WTC11 (cell line): ENCODE measurements around the gene STON1. TPM values are rescaled to one million over a fixed set of nuclear protein-coding genes. Genes with fewer than 3 reads are reported as not detected.

Experiments
- ATAC-seq: fragments of 200-7000 bp; cut with Tn5 transposase; 2 replicates; pipeline ENCODE4 v1.10.0; 2021; ENCODE audit warnings: mild to moderate bottlenecking, moderate library complexity
- CTCF ChIA-PET: fragments of 300-600 bp; sonication (Branson Sonifier 250); formaldehyde crosslinking; loops from one replicate; lab custom pipeline; 2021; ENCODE audit warnings: antibody characterized with exemption; lab: Charles Lee
- POLR2A ChIA-PET: fragments of 350-600 bp; sonication (Branson Sonifier 250); formaldehyde crosslinking; loops from one replicate; lab custom pipeline; 2021; ENCODE audit warnings: antibody characterized with exemption; lab: Charles Lee
- DNase-seq: peaks from one replicate; pipeline ENCODE4 v3.0.0; 2021; ENCODE audit warnings: low spot score
- H3K27ac Mint-ChIP-seq: 2 replicates; pipeline ENCODE4 v1.8.0; 2021; ENCODE audit warnings: mixed read lengths
- H3K27me3 Mint-ChIP-seq: 2 replicates; pipeline ENCODE4 v1.8.0; 2021; ENCODE audit warnings: low read depth, mild to moderate bottlenecking, moderate library complexity, mixed read lengths
- H3K36me3 Mint-ChIP-seq: 2 replicates; pipeline ENCODE4 v1.8.0; 2021; ENCODE audit warnings: mixed read lengths
- H3K4me1 Mint-ChIP-seq: 2 replicates; pipeline ENCODE4 v1.8.0; 2022; ENCODE audit warnings: mixed read lengths
- H3K4me3 Mint-ChIP-seq: 2 replicates; pipeline ENCODE4 v1.8.0; 2021; ENCODE audit warnings: mild to moderate bottlenecking, moderate library complexity, mixed read lengths
- H3K9me3 Mint-ChIP-seq: 2 replicates; pipeline ENCODE4 v1.8.0; 2021; ENCODE audit warnings: mixed read lengths
- CREB1 ChIP-seq: sonication (generic); formaldehyde crosslinking; IDR thresholded peaks from 2 replicates; pipeline ENCODE4 v1.8.0; 2023; ENCODE audit warnings: mild to moderate bottlenecking, missing genetic modification reagents
- ESRRA ChIP-seq: sonication (generic); formaldehyde crosslinking; IDR thresholded peaks from 2 replicates; pipeline ENCODE4 v1.8.1; 2022; ENCODE audit warnings: mild to moderate bottlenecking, missing genetic modification reagents, borderline replicate concordance
- ETV6 ChIP-seq: sonication (generic); formaldehyde crosslinking; IDR thresholded peaks from 2 replicates; pipeline ENCODE4 v1.8.1; 2022; ENCODE audit warnings: mild to moderate bottlenecking, missing genetic modification reagents
- FOXP1 ChIP-seq: sonication (generic); formaldehyde crosslinking; IDR thresholded peaks from 2 replicates; pipeline ENCODE4 v1.8.0; 2022; ENCODE audit warnings: missing genetic modification reagents, mild to moderate bottlenecking, moderate library complexity, borderline replicate concordance
- GRHL2 ChIP-seq: fragments of 250-450 bp; sonication (Bioruptor Pico); IDR thresholded peaks from 2 replicates; pipeline ENCODE4 v1.8.0; 2022; ENCODE audit warnings: mild to moderate bottlenecking, moderate library complexity; ENCODE audit not compliant: insufficient replicate concordance, severe bottlenecking
- GTF2I ChIP-seq: fragments of 250-450 bp; sonication (Bioruptor Pico); conservative IDR thresholded peaks from 2 replicates; pipeline ENCODE4 v1.4.0; 2021; ENCODE audit warnings: mild to moderate bottlenecking
- MYBL2 ChIP-seq: sonication (generic); formaldehyde crosslinking; IDR thresholded peaks from 2 replicates; pipeline ENCODE4 v1.8.1; 2023; ENCODE audit warnings: mild to moderate bottlenecking, moderate library complexity, missing genetic modification reagents
- NFATC4 ChIP-seq: fragments of 250-450 bp; sonication (Bioruptor Pico); IDR thresholded peaks from 2 replicates; pipeline ENCODE4 v1.9.0; 2021; ENCODE audit warnings: mild to moderate bottlenecking
- NR2C2 ChIP-seq: sonication (generic); formaldehyde crosslinking; IDR thresholded peaks from 2 replicates; pipeline ENCODE4 v1.8.0; 2022; ENCODE audit warnings: mild to moderate bottlenecking, missing genetic modification reagents
- NR3C1 ChIP-seq: sonication (generic); formaldehyde crosslinking; conservative IDR thresholded peaks from 2 replicates; pipeline ENCODE4 v1.8.1; 2023; ENCODE audit warnings: low read depth, mild to moderate bottlenecking, missing genetic modification reagents
- RORB ChIP-seq: fragments of 250-450 bp; sonication (Bioruptor Pico); IDR thresholded peaks from 2 replicates; pipeline ENCODE4 v1.9.0; 2021; ENCODE audit warnings: mild to moderate bottlenecking
- SMAD3 ChIP-seq: sonication (generic); formaldehyde crosslinking; IDR thresholded peaks from 2 replicates; pipeline ENCODE4 v1.8.0; 2022; ENCODE audit warnings: missing genetic modification reagents, mild to moderate bottlenecking, borderline replicate concordance
- SP1 ChIP-seq: sonication (generic); formaldehyde crosslinking; conservative IDR thresholded peaks from 2 replicates; pipeline ENCODE4 v1.8.1; 2022; ENCODE audit warnings: missing genetic modification reagents
- TCF7 ChIP-seq: sonication (generic); formaldehyde crosslinking; IDR thresholded peaks from 2 replicates; pipeline ENCODE4 v1.8.0; 2022; ENCODE audit warnings: mild to moderate bottlenecking, low read depth, missing genetic modification reagents, moderate library complexity
- TEAD4 ChIP-seq: sonication (generic); formaldehyde crosslinking; IDR thresholded peaks from 2 replicates; pipeline ENCODE4 v1.8.0; 2022; ENCODE audit warnings: mild to moderate bottlenecking, missing genetic modification reagents
- ZNF317 ChIP-seq: sonication (generic); formaldehyde crosslinking; IDR thresholded peaks from 2 replicates; pipeline ENCODE4 v1.8.1; 2023; ENCODE audit warnings: low read depth, mild to moderate bottlenecking, moderate library complexity, missing genetic modification reagents, borderline replicate concordance
- ZNF416 ChIP-seq: fragments of 250-450 bp; sonication (Bioruptor Pico); IDR thresholded peaks from 2 replicates; pipeline ENCODE4 v1.9.0; 2021; ENCODE audit warnings: mild to moderate bottlenecking, inconsistent platforms
- ZNF671 ChIP-seq: fragments of 250-450 bp; sonication (Bioruptor Pico); IDR thresholded peaks from 2 replicates; pipeline ENCODE4 v1.8.0; 2021; ENCODE audit warnings: mild to moderate bottlenecking
- total RNA-seq: library from RNA; stranded (reverse); gene quantifications from 3 replicates; pipeline ENCODE4 v1.2.3, GENCODE V29; 2021
- TF ChIP-seq, protein P1 (sequence below): sonication (generic); formaldehyde crosslinking; IDR thresholded peaks from 2 replicates; pipeline ENCODE4 v1.8.1; 2023; ENCODE audit warnings: mild to moderate bottlenecking, missing genetic modification reagents, borderline replicate concordance
- TF ChIP-seq, protein P2 (sequence below): sonication (generic); formaldehyde crosslinking; IDR thresholded peaks from 2 replicates; pipeline ENCODE4 v1.8.1; 2023; ENCODE audit warnings: mild to moderate bottlenecking, moderate library complexity, missing genetic modification reagents
- TF ChIP-seq, protein P3 (sequence below): sonication (generic); formaldehyde crosslinking; IDR thresholded peaks from 2 replicates; pipeline ENCODE4 v1.8.0; 2022; ENCODE audit warnings: mild to moderate bottlenecking, missing genetic modification reagents
- TF ChIP-seq, protein P4 (sequence below): sonication (generic); formaldehyde crosslinking; conservative IDR thresholded peaks from 2 replicates; pipeline ENCODE4 v1.8.1; 2022; ENCODE audit warnings: mild to moderate bottlenecking, missing genetic modification reagents
- TF ChIP-seq, protein P5 (sequence below): sonication (generic); formaldehyde crosslinking; IDR thresholded peaks from 2 replicates; pipeline ENCODE4 v1.8.1; 2022; ENCODE audit warnings: low read depth, missing genetic modification reagents, borderline replicate concordance
- TF ChIP-seq, protein P6 (sequence below): sonication (generic); formaldehyde crosslinking; IDR thresholded peaks from 2 replicates; pipeline ENCODE4 v1.8.1; 2023; ENCODE audit warnings: mild to moderate bottlenecking, missing genetic modification reagents
- TF ChIP-seq, protein P7 (sequence below): fragments of 250-450 bp; sonication (Bioruptor Pico); conservative IDR thresholded peaks from 2 replicates; pipeline ENCODE4 v1.9.0; 2021; ENCODE audit warnings: mild to moderate bottlenecking
- TF ChIP-seq, protein P8 (sequence below): fragments of 250-450 bp; sonication (Bioruptor Pico); IDR thresholded peaks from 2 replicates; pipeline ENCODE4 v1.8.0; 2021; ENCODE audit warnings: mild to moderate bottlenecking

Gene STON1
- total RNA-seq, 1 experiment from 2014 or later, result 11.0 TPM

DNA sequence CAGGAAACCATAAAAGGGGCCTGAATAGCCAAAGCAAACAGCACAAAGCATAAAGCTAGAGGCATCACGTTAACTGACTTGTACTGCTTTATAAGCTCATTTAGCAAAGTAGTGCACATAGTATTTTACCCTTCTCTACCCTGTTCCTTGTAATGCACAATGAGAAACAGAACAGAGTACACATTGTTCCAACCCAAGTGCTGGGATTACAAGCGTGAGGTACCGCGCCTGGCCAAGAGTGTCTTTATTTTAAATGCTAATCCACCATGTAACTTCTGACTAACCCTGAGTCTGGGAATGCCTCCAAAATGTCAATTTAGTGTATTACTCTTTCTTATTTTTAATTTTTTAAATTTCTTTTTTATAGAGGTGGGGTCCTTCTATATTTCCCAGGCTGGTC lies 46.4 kb upstream of the STON1 start:
- ATAC-seq, result no peak
- ChIA-PET CTCF (no interaction called here), POLR2A (no interaction called here)

DNA sequence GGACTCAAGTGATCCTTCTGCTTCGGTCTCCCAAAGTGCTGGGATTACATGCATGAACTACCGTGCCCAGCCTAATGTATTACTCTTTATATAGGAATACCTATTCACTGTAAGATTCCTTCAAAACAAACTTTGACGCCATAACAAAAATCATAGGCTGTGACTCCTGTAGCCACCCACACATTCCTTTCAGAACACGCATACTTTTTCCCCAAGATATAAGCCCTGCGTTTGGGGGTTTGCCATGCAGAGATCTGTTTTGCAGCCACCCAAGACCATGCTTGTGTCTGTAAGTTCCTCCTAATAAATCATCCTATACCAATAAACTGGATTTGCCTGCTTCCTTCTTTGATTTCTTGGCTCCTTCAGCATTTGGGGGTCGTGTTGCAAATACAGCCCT lies 46.0 kb upstream of the STON1 start:
- ATAC-seq (no peak), DNase-seq (no peak)
- Mint-ChIP-seq H3K36me3 (peaks cover 39% of the 10 kb centered on the region), H3K27me3 (no peaks in the 10 kb centered on the region), H3K4me1 (no peaks in the 10 kb centered on the region), H3K27ac (no peak overlapping the region), H3K4me3 (no peak overlapping the region), H3K9me3 (no peaks in the 10 kb centered on the region)
- ChIA-PET POLR2A (no interaction called here), CTCF (no interaction called here)
- TF ChIP-seq TEAD4 (no peak), ZNF671 (CRISPR knock-in tag) (no peak), FOXP1 (CRISPR knock-in tag) (no peak), NR3C1 (CRISPR knock-in tag) (no peak), ESRRA (no peak)
- TF ChIP-seq, protein P1, sequence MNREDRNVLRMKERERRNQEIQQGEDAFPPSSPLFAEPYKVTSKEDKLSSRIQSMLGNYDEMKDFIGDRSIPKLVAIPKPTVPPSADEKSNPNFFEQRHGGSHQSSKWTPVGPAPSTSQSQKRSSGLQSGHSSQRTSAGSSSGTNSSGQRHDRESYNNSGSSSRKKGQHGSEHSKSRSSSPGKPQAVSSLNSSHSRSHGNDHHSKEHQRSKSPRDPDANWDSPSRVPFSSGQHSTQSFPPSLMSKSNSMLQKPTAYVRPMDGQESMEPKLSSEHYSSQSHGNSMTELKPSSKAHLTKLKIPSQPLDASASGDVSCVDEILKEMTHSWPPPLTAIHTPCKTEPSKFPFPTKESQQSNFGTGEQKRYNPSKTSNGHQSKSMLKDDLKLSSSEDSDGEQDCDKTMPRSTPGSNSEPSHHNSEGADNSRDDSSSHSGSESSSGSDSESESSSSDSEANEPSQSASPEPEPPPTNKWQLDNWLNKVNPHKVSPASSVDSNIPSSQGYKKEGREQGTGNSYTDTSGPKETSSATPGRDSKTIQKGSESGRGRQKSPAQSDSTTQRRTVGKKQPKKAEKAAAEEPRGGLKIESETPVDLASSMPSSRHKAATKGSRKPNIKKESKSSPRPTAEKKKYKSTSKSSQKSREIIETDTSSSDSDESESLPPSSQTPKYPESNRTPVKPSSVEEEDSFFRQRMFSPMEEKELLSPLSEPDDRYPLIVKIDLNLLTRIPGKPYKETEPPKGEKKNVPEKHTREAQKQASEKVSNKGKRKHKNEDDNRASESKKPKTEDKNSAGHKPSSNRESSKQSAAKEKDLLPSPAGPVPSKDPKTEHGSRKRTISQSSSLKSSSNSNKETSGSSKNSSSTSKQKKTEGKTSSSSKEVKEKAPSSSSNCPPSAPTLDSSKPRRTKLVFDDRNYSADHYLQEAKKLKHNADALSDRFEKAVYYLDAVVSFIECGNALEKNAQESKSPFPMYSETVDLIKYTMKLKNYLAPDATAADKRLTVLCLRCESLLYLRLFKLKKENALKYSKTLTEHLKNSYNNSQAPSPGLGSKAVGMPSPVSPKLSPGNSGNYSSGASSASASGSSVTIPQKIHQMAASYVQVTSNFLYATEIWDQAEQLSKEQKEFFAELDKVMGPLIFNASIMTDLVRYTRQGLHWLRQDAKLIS (CRISPR knock-in tag), result no peak
- TF ChIP-seq, protein P2, sequence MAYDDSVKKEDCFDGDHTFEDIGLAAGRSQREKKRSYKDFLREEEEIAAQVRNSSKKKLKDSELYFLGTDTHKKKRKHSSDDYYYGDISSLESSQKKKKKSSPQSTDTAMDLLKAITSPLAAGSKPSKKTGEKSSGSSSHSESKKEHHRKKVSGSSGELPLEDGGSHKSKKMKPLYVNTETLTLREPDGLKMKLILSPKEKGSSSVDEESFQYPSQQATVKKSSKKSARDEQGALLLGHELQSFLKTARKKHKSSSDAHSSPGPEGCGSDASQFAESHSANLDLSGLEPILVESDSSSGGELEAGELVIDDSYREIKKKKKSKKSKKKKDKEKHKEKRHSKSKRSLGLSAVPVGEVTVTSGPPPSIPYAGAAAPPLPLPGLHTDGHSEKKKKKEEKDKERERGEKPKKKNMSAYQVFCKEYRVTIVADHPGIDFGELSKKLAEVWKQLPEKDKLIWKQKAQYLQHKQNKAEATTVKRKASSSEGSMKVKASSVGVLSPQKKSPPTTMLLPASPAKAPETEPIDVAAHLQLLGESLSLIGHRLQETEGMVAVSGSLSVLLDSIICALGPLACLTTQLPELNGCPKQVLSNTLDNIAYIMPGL (CRISPR knock-in tag), result no peak

More for the DNA sequence above, 46.4 kb upstream of the STON1 start:
- TF ChIP-seq, protein P3, sequence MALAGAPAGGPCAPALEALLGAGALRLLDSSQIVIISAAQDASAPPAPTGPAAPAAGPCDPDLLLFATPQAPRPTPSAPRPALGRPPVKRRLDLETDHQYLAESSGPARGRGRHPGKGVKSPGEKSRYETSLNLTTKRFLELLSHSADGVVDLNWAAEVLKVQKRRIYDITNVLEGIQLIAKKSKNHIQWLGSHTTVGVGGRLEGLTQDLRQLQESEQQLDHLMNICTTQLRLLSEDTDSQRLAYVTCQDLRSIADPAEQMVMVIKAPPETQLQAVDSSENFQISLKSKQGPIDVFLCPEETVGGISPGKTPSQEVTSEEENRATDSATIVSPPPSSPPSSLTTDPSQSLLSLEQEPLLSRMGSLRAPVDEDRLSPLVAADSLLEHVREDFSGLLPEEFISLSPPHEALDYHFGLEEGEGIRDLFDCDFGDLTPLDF (CRISPR knock-in tag), result no peak
- TF ChIP-seq SMAD3 (CRISPR knock-in tag) (no peak), NR2C2 (no peak), TCF7 (CRISPR knock-in tag) (no peak), GRHL2 (no peak), SP1 (CRISPR knock-in tag) (no peak), ZNF317 (CRISPR knock-in tag) (no peak), ETV6 (CRISPR knock-in tag) (no peak), NFATC4 (CRISPR knock-in tag) (no peak), FOXP1 (CRISPR knock-in tag) (no peak), RORB (CRISPR knock-in tag) (no peak), CREB1 (CRISPR knock-in tag) (no peak), GTF2I (no peak), MYBL2 (CRISPR knock-in tag) (no peak), ZNF416 (CRISPR knock-in tag) (no peak)
- TF ChIP-seq, protein P4, sequence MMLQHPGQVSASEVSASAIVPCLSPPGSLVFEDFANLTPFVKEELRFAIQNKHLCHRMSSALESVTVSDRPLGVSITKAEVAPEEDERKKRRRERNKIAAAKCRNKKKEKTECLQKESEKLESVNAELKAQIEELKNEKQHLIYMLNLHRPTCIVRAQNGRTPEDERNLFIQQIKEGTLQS (CRISPR knock-in tag), result no peak
- TF ChIP-seq, protein P5, sequence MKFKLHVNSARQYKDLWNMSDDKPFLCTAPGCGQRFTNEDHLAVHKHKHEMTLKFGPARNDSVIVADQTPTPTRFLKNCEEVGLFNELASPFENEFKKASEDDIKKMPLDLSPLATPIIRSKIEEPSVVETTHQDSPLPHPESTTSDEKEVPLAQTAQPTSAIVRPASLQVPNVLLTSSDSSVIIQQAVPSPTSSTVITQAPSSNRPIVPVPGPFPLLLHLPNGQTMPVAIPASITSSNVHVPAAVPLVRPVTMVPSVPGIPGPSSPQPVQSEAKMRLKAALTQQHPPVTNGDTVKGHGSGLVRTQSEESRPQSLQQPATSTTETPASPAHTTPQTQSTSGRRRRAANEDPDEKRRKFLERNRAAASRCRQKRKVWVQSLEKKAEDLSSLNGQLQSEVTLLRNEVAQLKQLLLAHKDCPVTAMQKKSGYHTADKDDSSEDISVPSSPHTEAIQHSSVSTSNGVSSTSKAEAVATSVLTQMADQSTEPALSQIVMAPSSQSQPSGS (CRISPR knock-in tag), result no peak
- TF ChIP-seq, protein P6, sequence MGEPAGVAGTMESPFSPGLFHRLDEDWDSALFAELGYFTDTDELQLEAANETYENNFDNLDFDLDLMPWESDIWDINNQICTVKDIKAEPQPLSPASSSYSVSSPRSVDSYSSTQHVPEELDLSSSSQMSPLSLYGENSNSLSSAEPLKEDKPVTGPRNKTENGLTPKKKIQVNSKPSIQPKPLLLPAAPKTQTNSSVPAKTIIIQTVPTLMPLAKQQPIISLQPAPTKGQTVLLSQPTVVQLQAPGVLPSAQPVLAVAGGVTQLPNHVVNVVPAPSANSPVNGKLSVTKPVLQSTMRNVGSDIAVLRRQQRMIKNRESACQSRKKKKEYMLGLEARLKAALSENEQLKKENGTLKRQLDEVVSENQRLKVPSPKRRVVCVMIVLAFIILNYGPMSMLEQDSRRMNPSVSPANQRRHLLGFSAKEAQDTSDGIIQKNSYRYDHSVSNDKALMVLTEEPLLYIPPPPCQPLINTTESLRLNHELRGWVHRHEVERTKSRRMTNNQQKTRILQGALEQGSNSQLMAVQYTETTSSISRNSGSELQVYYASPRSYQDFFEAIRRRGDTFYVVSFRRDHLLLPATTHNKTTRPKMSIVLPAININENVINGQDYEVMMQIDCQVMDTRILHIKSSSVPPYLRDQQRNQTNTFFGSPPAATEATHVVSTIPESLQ (CRISPR knock-in tag), result no peak
- TF ChIP-seq, protein P7, sequence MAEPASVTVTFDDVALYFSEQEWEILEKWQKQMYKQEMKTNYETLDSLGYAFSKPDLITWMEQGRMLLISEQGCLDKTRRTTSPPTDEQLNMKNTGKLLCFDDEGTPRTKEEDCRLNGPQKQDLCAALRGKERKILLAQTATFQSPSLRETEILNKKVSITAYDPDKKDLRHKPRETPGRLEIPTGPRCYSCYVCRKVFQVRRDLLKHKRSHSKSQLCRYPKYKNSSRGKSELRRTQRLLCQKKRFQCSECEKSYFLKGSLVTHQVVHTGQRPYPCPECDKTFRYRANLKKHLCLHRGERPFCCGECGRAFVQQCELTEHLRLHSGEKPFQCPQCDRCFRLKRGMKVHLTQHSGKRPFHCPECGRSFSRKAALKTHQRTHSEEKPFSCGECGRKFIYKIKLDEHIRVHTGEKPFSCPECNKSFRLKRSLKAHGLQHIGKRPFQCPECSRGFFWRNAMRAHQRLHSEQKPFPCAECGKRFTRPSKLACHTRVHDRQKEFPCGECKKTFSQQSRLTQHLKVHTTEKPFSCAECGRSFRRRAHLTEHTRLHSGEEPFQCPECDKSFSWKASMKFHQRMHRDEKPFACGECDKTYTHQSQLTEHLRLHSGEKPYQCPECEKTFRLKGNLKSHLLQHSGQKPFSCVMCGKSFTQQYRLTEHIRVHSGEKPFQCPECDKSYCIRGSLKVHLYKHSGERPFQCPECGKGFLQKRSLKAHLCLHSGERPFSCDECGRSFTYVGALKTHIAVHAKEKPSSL (CRISPR knock-in tag), result no peak
- TF ChIP-seq, protein P8, sequence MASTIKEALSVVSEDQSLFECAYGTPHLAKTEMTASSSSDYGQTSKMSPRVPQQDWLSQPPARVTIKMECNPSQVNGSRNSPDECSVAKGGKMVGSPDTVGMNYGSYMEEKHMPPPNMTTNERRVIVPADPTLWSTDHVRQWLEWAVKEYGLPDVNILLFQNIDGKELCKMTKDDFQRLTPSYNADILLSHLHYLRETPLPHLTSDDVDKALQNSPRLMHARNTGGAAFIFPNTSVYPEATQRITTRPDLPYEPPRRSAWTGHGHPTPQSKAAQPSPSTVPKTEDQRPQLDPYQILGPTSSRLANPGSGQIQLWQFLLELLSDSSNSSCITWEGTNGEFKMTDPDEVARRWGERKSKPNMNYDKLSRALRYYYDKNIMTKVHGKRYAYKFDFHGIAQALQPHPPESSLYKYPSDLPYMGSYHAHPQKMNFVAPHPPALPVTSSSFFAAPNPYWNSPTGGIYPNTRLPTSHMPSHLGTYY (CRISPR knock-in tag), result no peak
- no peak overlapping the region for H3K4me3 Mint-ChIP-seq
- no peak for DNase-seq
- no peaks in the 10 kb centered on the region for H3K9me3 Mint-ChIP-seq
- no peaks in the 10 kb centered on the region for H3K4me1 Mint-ChIP-seq
- H3K36me3 Mint-ChIP-seq, result peaks cover 37% of the 10 kb centered on the region
- no peaks in the 10 kb centered on the region for H3K27me3 Mint-ChIP-seq
- H3K27ac Mint-ChIP-seq, result no peak overlapping the region
